H9 (cell line): Measurements from ENCODE around the gene IL1B. TPM values are rescaled to one million over a fixed set of nuclear protein-coding genes. Genes with fewer than 3 reads are reported as not detected.

Experiments
- DNase-seq: peaks from one replicate; pipeline ENCODE4 v3.0.0-alpha.2; 2017
- H2AFZ ChIP-seq: one replicate; pipeline ENCODE4 v1.6.1; 2013; ENCODE audit warnings: mild to moderate bottlenecking, low read length, control low read depth, moderate library complexity
- H2AK5ac ChIP-seq: 2 replicates; pipeline ENCODE4 v1.6.1; 2013; ENCODE audit warnings: low read length, control low read depth, mixed read lengths; ENCODE audit not compliant: insufficient read length
- H2BK120ac ChIP-seq: one replicate; pipeline ENCODE4 v1.6.1; 2013; ENCODE audit warnings: low read depth, mild to moderate bottlenecking, low read length, control low read depth, inconsistent platforms; ENCODE audit not compliant: poor library complexity, severe bottlenecking
- H2BK12ac ChIP-seq: 2 replicates; pipeline ENCODE4 v1.6.1; 2013; ENCODE audit warnings: low read length, control low read depth, mixed read lengths, low read depth; ENCODE audit not compliant: insufficient read length
- H2BK15ac ChIP-seq: 2 replicates; pipeline ENCODE4 v1.6.1; 2013; ENCODE audit warnings: low read depth, low read length, control low read depth
- H2BK20ac ChIP-seq: one replicate; pipeline ENCODE4 v1.6.1; 2013; ENCODE audit warnings: low read depth, mild to moderate bottlenecking, low read length, control low read depth, inconsistent platforms; ENCODE audit not compliant: poor library complexity, severe bottlenecking
- H2BK5ac ChIP-seq: 2 replicates; pipeline ENCODE4 v1.6.1; 2013; ENCODE audit warnings: low read length, control low read depth, mixed read lengths; ENCODE audit not compliant: insufficient read length
- H3K14ac ChIP-seq: 2 replicates; pipeline ENCODE4 v1.6.1; 2013; ENCODE audit warnings: low read length, control low read depth; ENCODE audit not compliant: insufficient read depth
- H3K18ac ChIP-seq: 2 replicates; pipeline ENCODE4 v1.6.1; 2013; ENCODE audit warnings: low read depth, mild to moderate bottlenecking, mixed read lengths, low read length, control low read depth; ENCODE audit not compliant: insufficient read length
- H3K23ac ChIP-seq: 2 replicates; pipeline ENCODE4 v1.6.1; 2013; ENCODE audit warnings: low read length, control low read depth, mixed read lengths, low read depth; ENCODE audit not compliant: insufficient read length
- H3K23me2 ChIP-seq: 2 replicates; pipeline ENCODE4 v1.6.1; 2013; ENCODE audit warnings: low read depth, mild to moderate bottlenecking, mixed read lengths, low read length, control low read depth; ENCODE audit not compliant: insufficient read length, poor library complexity, severe bottlenecking
- H3K27ac ChIP-seq: 2 replicates; pipeline ENCODE4 v1.5.1; 2013; ENCODE audit warnings: low read length, control low read depth, mixed read lengths, low read depth; ENCODE audit not compliant: insufficient read length
- H3K27me3 ChIP-seq: 2 replicates; pipeline ENCODE4 v1.6.1; 2013; ENCODE audit warnings: low read length, control low read depth, inconsistent platforms; ENCODE audit not compliant: insufficient read depth
- H3K4ac ChIP-seq: 2 replicates; pipeline ENCODE4 v1.6.1; 2013; ENCODE audit warnings: low read depth, mild to moderate bottlenecking, control low read depth, inconsistent platforms, low read length, moderate library complexity
- H3K4me1 ChIP-seq: 2 replicates; pipeline ENCODE4 v1.6.1; 2013; ENCODE audit warnings: low read length, control low read depth, inconsistent platforms; ENCODE audit not compliant: insufficient read depth
- H3K4me2 ChIP-seq: 2 replicates; pipeline ENCODE4 v1.6.1; 2013; ENCODE audit warnings: low read length, control low read depth, mixed read lengths; ENCODE audit not compliant: insufficient read length, insufficient read depth
- H3K56ac ChIP-seq: 2 replicates; pipeline ENCODE4 v1.6.1; 2013; ENCODE audit warnings: low read depth, mild to moderate bottlenecking, mixed read lengths, low read length, control low read depth; ENCODE audit not compliant: insufficient read length
- H3K79me1 ChIP-seq: 2 replicates; pipeline ENCODE4 v1.6.1; 2013; ENCODE audit warnings: low read depth, mild to moderate bottlenecking, moderate library complexity, low read length, control low read depth, inconsistent platforms; ENCODE audit not compliant: insufficient read depth, poor library complexity, severe bottlenecking
- H3K79me2 ChIP-seq: 2 replicates; pipeline ENCODE4 v1.6.1; 2013; ENCODE audit warnings: low read length, control low read depth, inconsistent platforms; ENCODE audit not compliant: insufficient read depth
- H3K9ac ChIP-seq: 2 replicates; pipeline ENCODE4 v1.6.1; 2013; ENCODE audit warnings: low read length, control low read depth, mixed read lengths; ENCODE audit not compliant: insufficient read length; ENCODE audit errors: extremely low read depth
- H3K9me3 ChIP-seq: one replicate; pipeline ENCODE4 v1.6.1; 2013; ENCODE audit warnings: low read depth, low read length, inconsistent platforms; ENCODE audit not compliant: control insufficient read depth
- H3T11ph ChIP-seq: one replicate; pipeline ENCODE4 v1.6.1; 2013; ENCODE audit warnings: mild to moderate bottlenecking, low read length, control low read depth, inconsistent platforms
- H4K20me1 ChIP-seq: one replicate; pipeline ENCODE4 v1.6.1; 2013; ENCODE audit not compliant: control insufficient read depth, insufficient read length, insufficient read depth
- H4K5ac ChIP-seq: 2 replicates; pipeline ENCODE4 v1.6.1; 2013; ENCODE audit warnings: low read depth, mild to moderate bottlenecking, mixed read lengths, low read length, control low read depth; ENCODE audit not compliant: insufficient read length
- H4K8ac ChIP-seq: replicated peaks from 2 replicates; pipeline ENCODE4 v1.6.1; 2013; ENCODE audit warnings: low read length, control low read depth, mixed read lengths, low read depth; ENCODE audit not compliant: insufficient read length
- H4K91ac ChIP-seq: 2 replicates; pipeline ENCODE4 v1.6.1; 2013; ENCODE audit warnings: low read depth, mild to moderate bottlenecking, moderate library complexity, mixed read lengths, low read length, control low read depth; ENCODE audit not compliant: insufficient read length
- H3K27ac Mint-ChIP-seq, 3 experiments: 2 replicates in 2 of 3; 3 replicates in 1 of 3; pipeline ENCODE4 v1.8.0; 2020 to 2021; ENCODE audit warnings: mixed read lengths in 3 of 3, mild to moderate bottlenecking in 1 of 3, moderate library complexity in 1 of 3
- H3K27me3 Mint-ChIP-seq: 2 replicates; pipeline ENCODE4 v1.8.0; 2021; ENCODE audit warnings: low read depth, mild to moderate bottlenecking, moderate library complexity, mixed read lengths
- H3K36me3 Mint-ChIP-seq, 3 experiments: 2 replicates in 2 of 3; 3 replicates in 1 of 3; pipeline ENCODE4 v1.8.0; 2020 to 2021; ENCODE audit warnings: low read depth in 3 of 3, mixed read lengths in 3 of 3; ENCODE audit not compliant: insufficient read depth in 1 of 3
- H3K4me1 Mint-ChIP-seq, 2 experiments: 2 replicates each; pipeline ENCODE4 v1.8.0; 2020; ENCODE audit warnings: mixed read lengths in 2 of 2
- H3K4me3 Mint-ChIP-seq, 2 experiments: 2 replicates in 1 of 2; 3 replicates in 1 of 2; pipeline ENCODE4 v1.8.0; 2020 to 2021; ENCODE audit warnings: mild to moderate bottlenecking in 2 of 2, mixed read lengths in 2 of 2, moderate library complexity in 1 of 2
- H3K9me3 Mint-ChIP-seq, 2 experiments: 2 replicates in 1 of 2; 3 replicates in 1 of 2; pipeline ENCODE4 v1.8.0; 2020; ENCODE audit warnings: mild to moderate bottlenecking in 2 of 2, mixed read lengths in 2 of 2, moderate library complexity in 1 of 2
- WGBS: extraction: QIAGEN DNeasy Blood & Tissue Kit; methylation state at CpG from one replicate; pipeline ENCODE4 v1.1.7; 2013; ENCODE audit warnings: missing lambda C conversion rate, low lambda C conversion rate, mixed read lengths; ENCODE audit not compliant: insufficient read length; ENCODE audit errors: extremely low coverage; 5-methylcytosine and 5-hydroxymethylcytosine counted together
- long read RNA-seq: library from polyadenylated mRNA; unstranded; transcript quantifications from one replicate; pipeline ENCODE4 v2.0.0, GENCODE V29; 2020
- total RNA-seq: library from RNA; stranded (reverse); gene quantifications from 2 replicates; pipeline ENCODE4 v1.2.1, GENCODE V29; 2021
- TF ChIP-seq, protein P1 (sequence below): fragments of 200-600 bp; sonication (generic); conservative IDR thresholded peaks from 3 replicates; pipeline ENCODE4 v1.8.0; 2021; ENCODE audit warnings: antibody characterized with exemption, mild to moderate bottlenecking

Gene IL1B
- not detected in 2 replicates for total RNA-seq
- long read RNA-seq = 0 reads

DNA sequence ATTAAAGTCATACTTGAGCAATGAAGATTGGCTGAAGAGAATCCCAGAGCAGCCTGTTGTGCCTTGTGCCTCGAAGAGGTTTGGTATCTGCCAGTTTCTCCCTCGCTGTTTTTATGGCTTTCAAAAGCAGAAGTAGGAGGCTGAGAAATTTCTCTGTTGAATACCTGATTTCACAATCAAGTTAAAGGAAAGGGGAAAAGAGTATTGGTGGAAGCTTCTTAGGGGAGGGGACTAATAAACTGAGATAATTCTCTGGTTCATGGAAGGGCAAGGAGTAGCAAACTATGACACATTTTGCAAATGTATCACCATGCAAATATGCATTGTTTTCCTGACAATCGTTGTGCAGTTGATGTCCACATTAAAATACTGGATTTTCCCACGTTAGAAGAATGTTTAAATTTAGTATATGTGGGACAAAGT is at the start of gene IL1B:
TSS of gene IL1B (minus strand) at position 85 of the 423 bp plus-strand sequence. CDS start 550 bp downstream, outside the sequence.
- no peak within 1 kb of the TSS for H3K4ac ChIP-seq
- H3K14ac ChIP-seq = no peak within 1 kb of the TSS
- TF ChIP-seq, protein P1, sequence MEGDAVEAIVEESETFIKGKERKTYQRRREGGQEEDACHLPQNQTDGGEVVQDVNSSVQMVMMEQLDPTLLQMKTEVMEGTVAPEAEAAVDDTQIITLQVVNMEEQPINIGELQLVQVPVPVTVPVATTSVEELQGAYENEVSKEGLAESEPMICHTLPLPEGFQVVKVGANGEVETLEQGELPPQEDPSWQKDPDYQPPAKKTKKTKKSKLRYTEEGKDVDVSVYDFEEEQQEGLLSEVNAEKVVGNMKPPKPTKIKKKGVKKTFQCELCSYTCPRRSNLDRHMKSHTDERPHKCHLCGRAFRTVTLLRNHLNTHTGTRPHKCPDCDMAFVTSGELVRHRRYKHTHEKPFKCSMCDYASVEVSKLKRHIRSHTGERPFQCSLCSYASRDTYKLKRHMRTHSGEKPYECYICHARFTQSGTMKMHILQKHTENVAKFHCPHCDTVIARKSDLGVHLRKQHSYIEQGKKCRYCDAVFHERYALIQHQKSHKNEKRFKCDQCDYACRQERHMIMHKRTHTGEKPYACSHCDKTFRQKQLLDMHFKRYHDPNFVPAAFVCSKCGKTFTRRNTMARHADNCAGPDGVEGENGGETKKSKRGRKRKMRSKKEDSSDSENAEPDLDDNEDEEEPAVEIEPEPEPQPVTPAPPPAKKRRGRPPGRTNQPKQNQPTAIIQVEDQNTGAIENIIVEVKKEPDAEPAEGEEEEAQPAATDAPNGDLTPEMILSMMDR = no peak
- H2AFZ ChIP-seq = no peak within 1 kb of the TSS
- H2BK120ac ChIP-seq = no peak within 1 kb of the TSS
- Mint-ChIP-seq H3K27me3 (no peaks in the 10 kb centered on the region; the same call in 1 of the 2 replicates), H3K36me3 (no peaks in the 10 kb centered on the region; a peak in 1 of 7 replicates), H3K9me3 (no peaks in the 10 kb centered on the region; a peak in 1 of 5 replicates), H3K4me1 (peaks cover 27 to 34% of the 10 kb centered on the region in 2 experiments), H3K4me3 (no peak within 1 kb of the TSS), H3K27ac (no peak within 1 kb of the TSS)
- H3K4me2 ChIP-seq = no peak within 1 kb of the TSS
- no peak within 1 kb of the TSS for H4K8ac ChIP-seq
- no peak within 1 kb of the TSS for H2AK5ac ChIP-seq
- no peak within 1 kb of the TSS for H4K91ac ChIP-seq
- no peak within 1 kb of the TSS for H3K23ac ChIP-seq
- no peak within 1 kb of the TSS for H3K27ac ChIP-seq
- no peaks in the 10 kb centered on the region for H3K23me2 ChIP-seq
- H2BK12ac ChIP-seq = no peak within 1 kb of the TSS
- no peaks in the 10 kb centered on the region for H4K20me1 ChIP-seq
- H3K56ac ChIP-seq = no peak within 1 kb of the TSS
- no peak within 1 kb of the TSS for H3K9ac ChIP-seq
- H3K18ac ChIP-seq = no peak within 1 kb of the TSS
- H3K27me3 ChIP-seq = no peaks in the 10 kb centered on the region
- DNase-seq = no peak
- no peaks in the 10 kb centered on the region for H3K79me2 ChIP-seq
- no peak within 1 kb of the TSS for H4K5ac ChIP-seq
- H3K9me3 ChIP-seq = no peaks in the 10 kb centered on the region
- no peak within 1 kb of the TSS for H3T11ph ChIP-seq
- no CpG with 5 or more reads among the region's 4 CpGs for WGBS
- H2BK20ac ChIP-seq = no peak within 1 kb of the TSS
- H3K79me1 ChIP-seq = no peaks in the 10 kb centered on the region
- no peaks in the 10 kb centered on the region for H3K4me1 ChIP-seq
- H2BK15ac ChIP-seq = no peak within 1 kb of the TSS
- H2BK5ac ChIP-seq = no peak within 1 kb of the TSS
